OCI-LY3 (cell line): ENCODE data around the gene TMEM178A.

Experiments used
- H2AFZ ChIP-seq: fragments of 200-600, 300-600 bp; shearing (Covaris generic); 2 replicates; pipeline ENCODE4 v1.6.0; 2014; ENCODE audit warnings: antibody characterized with exemption, low read depth, low read length
- H3K27ac ChIP-seq: fragments of 200-600, 300-600 bp; sonication (generic); 2 replicates; pipeline ENCODE4 v1.5.1; 2014; ENCODE audit warnings: mild to moderate bottlenecking, low read length, moderate library complexity, mixed read lengths
- H3K27me3 ChIP-seq: fragments of 200-600, 300-600 bp; sonication (generic); 2 replicates; pipeline ENCODE4 v1.6.1; 2014; ENCODE audit warnings: low read depth, low read length, mixed read lengths
- H3K36me3 ChIP-seq: fragments of 200-600, 300-600 bp; sonication (generic); replicated peaks from 2 replicates; pipeline ENCODE3; 2014; ENCODE audit warnings: low read depth, low read length, mixed read lengths
- H3K4me1 ChIP-seq: fragments of 300-600, 200-600 bp; sonication (generic); 2 replicates; pipeline ENCODE4 v1.6.1; 2014; ENCODE audit warnings: low read length, mixed read lengths
- H3K4me2 ChIP-seq: fragments of 200-600, 300-600 bp; sonication (generic); 2 replicates; pipeline ENCODE4 v1.6.1; 2014; ENCODE audit warnings: low read length, mixed read lengths
- H3K4me3 ChIP-seq: fragments of 300-600, 200-600 bp; sonication (generic); 2 replicates; pipeline ENCODE4 v1.5.1; 2014; ENCODE audit warnings: antibody characterized with exemption, mild to moderate bottlenecking, low read length, moderate library complexity
- H3K79me2 ChIP-seq: fragments of 300-600, 200-600 bp; shearing (Covaris generic); 2 replicates; pipeline ENCODE4 v1.6.1; 2014; ENCODE audit warnings: mild to moderate bottlenecking, low read length, mixed read lengths
- H3K9ac ChIP-seq: fragments of 300-600, 200-600 bp; shearing (Covaris generic); 2 replicates; pipeline ENCODE4 v1.6.0; 2014; ENCODE audit warnings: mild to moderate bottlenecking, low read length, moderate library complexity
- H3K9me3 ChIP-seq: fragments of 200-600, 300-600 bp; shearing (Covaris generic); 2 replicates; pipeline ENCODE4 v1.6.1; 2014; ENCODE audit warnings: low read length, mixed read lengths; ENCODE audit not compliant: insufficient read depth
- H4K20me1 ChIP-seq: fragments of 200-600, 300-600 bp; sonication (generic); 2 replicates; pipeline ENCODE4 v1.6.1; 2016; ENCODE audit warnings: low read length, mixed read lengths; ENCODE audit not compliant: insufficient read depth
- EZH2phosphoT487 ChIP-seq: fragments of 200-600 bp; shearing (Covaris generic); IDR thresholded peaks from 2 replicates; pipeline ENCODE4 v1.6.1; 2018; ENCODE audit warnings: antibody characterized with exemption, mixed run types, low read depth
- TF ChIP-seq, protein P1 (sequence below): fragments of 200-600, 300-600 bp; sonication (generic); IDR thresholded peaks from 2 replicates; pipeline ENCODE4 v1.5.1; 2014; ENCODE audit warnings: antibody characterized with exemption, low read length, low read depth

Gene TMEM178A

GRCh38 chr2:39641635-39642034 is 24.1 kb upstream of the TMEM178A start:
- Histone ChIP-seq H3K36me3 (no peaks in the 10 kb centered on the region), H3K79me2 (no peaks in the 10 kb centered on the region), H3K27ac (no peak overlapping the region), H3K4me2 (no peak overlapping the region), H3K4me1 (no peaks in the 10 kb centered on the region), H4K20me1 (no peaks in the 10 kb centered on the region), H3K4me3 (no peak overlapping the region), H3K27me3 (0 out of 2 replicates have a peak, but pooled peaks cover 7% of the 10 kb centered on the region), H2AFZ (no peak overlapping the region), H3K9me3 (no peaks in the 10 kb centered on the region), H3K9ac (no peak overlapping the region)
- TF ChIP-seq, protein P1, sequence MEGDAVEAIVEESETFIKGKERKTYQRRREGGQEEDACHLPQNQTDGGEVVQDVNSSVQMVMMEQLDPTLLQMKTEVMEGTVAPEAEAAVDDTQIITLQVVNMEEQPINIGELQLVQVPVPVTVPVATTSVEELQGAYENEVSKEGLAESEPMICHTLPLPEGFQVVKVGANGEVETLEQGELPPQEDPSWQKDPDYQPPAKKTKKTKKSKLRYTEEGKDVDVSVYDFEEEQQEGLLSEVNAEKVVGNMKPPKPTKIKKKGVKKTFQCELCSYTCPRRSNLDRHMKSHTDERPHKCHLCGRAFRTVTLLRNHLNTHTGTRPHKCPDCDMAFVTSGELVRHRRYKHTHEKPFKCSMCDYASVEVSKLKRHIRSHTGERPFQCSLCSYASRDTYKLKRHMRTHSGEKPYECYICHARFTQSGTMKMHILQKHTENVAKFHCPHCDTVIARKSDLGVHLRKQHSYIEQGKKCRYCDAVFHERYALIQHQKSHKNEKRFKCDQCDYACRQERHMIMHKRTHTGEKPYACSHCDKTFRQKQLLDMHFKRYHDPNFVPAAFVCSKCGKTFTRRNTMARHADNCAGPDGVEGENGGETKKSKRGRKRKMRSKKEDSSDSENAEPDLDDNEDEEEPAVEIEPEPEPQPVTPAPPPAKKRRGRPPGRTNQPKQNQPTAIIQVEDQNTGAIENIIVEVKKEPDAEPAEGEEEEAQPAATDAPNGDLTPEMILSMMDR, result no peak
- TF ChIP-seq EZH2phosphoT487, result no peak

- Histone ChIP-seq H3K4me1 (no peaks in the 10 kb centered on the region), H4K20me1 (no peaks in the 10 kb centered on the region), H2AFZ (no peak overlapping the region), H3K27ac (no peak overlapping the region), H3K27me3 (0 out of 2 replicates have a peak, but pooled peaks cover 7% of the 10 kb centered on the region), H3K9ac (no peak overlapping the region), H3K79me2 (no peaks in the 10 kb centered on the region), H3K36me3 (no peaks in the 10 kb centered on the region), H3K9me3 (no peaks in the 10 kb centered on the region), H3K4me3 (no peak overlapping the region), H3K4me2 (no peak overlapping the region)
- TF ChIP-seq, protein P1, result no peak
- TF ChIP-seq EZH2phosphoT487, result no peak
These were observed 23.5 kb upstream of the TMEM178A start for GRCh38 chr2:39642051-39642718.

GRCh38 chr2:39645826-39646225 is 19.9 kb upstream of the TMEM178A start:
- no peak for TF ChIP-seq EZH2phosphoT487
- TF ChIP-seq, protein P1, result no peak
- H3K9ac ChIP-seq, result no peak overlapping the region

GRCh38 chr2:39646267-39646666 is 19.4 kb upstream of the TMEM178A start:
- H2AFZ ChIP-seq, result no peak overlapping the region
- no peaks in the 10 kb centered on the region for H3K4me1 ChIP-seq
- H3K4me3 ChIP-seq, result no peak overlapping the region
- H3K4me2 ChIP-seq, result no peak overlapping the region
- no peak overlapping the region for H3K27ac ChIP-seq
- H3K27me3 ChIP-seq, result 0 out of 2 replicates have a peak, but pooled peaks cover 7% of the 10 kb centered on the region
- H3K9ac ChIP-seq, result no peak overlapping the region
- H4K20me1 ChIP-seq, result no peaks in the 10 kb centered on the region
- no peaks in the 10 kb centered on the region for H3K9me3 ChIP-seq
- no peaks in the 10 kb centered on the region for H3K79me2 ChIP-seq
- no peaks in the 10 kb centered on the region for H3K36me3 ChIP-seq
- TF ChIP-seq, protein P1, result no peak

More at GRCh38 chr2:39645826-39646225, 19.9 kb upstream of the TMEM178A start:
- Histone ChIP-seq H3K79me2 (no peaks in the 10 kb centered on the region), H2AFZ (no peak overlapping the region), H3K36me3 (no peaks in the 10 kb centered on the region), H3K4me1 (no peaks in the 10 kb centered on the region), H4K20me1 (no peaks in the 10 kb centered on the region), H3K4me3 (no peak overlapping the region), H3K27ac (no peak overlapping the region), H3K4me2 (no peak overlapping the region), H3K27me3 (0 out of 2 replicates have a peak, but pooled peaks cover 7% of the 10 kb centered on the region), H3K9me3 (no peaks in the 10 kb centered on the region)
